ENCODE data around the gene DMD.
A peak's percentile ranks its signal among the peaks of the same experiment; 100 is the strongest.
"Not testable (repeated sequence)": the region's sequence is repeated elsewhere in the genome, so short reads cannot be mapped to it uniquely, and the experiment has no call there.

The DMD gene

DNA sequence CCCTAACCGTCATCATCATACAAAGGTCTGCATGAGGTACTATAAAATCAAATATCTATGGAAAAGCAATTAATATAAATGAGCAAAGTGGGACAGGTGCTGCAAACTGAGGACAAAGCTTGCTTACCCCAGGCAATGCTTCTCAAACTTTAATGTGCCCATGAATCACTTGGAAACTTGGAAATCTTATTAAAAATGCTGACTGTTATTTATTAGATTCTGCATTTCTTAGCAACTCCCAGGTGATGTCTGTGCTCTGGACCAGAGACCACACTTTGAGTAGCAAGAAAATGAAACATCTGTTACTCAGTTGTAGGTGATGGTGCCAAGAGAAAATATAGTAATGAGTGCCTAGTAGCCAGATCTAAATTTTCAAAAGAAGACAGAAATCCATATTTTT is 1249.1 kb downstream of the DMD start:
- in situ Hi-C loops (cut with HindIII; ENCODE audit: low sequenced_read_pairs) = no loop called here
- H3K4me3 ChIP-seq (ENCODE audit: low read depth, low read length) = no peak overlapping the region
- TF ChIP-seq, protein P1, sequence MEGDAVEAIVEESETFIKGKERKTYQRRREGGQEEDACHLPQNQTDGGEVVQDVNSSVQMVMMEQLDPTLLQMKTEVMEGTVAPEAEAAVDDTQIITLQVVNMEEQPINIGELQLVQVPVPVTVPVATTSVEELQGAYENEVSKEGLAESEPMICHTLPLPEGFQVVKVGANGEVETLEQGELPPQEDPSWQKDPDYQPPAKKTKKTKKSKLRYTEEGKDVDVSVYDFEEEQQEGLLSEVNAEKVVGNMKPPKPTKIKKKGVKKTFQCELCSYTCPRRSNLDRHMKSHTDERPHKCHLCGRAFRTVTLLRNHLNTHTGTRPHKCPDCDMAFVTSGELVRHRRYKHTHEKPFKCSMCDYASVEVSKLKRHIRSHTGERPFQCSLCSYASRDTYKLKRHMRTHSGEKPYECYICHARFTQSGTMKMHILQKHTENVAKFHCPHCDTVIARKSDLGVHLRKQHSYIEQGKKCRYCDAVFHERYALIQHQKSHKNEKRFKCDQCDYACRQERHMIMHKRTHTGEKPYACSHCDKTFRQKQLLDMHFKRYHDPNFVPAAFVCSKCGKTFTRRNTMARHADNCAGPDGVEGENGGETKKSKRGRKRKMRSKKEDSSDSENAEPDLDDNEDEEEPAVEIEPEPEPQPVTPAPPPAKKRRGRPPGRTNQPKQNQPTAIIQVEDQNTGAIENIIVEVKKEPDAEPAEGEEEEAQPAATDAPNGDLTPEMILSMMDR (IDR thresholded peaks at IDR 0.05; ENCODE audit: low read depth, low read length) = no peak
- DNase-seq (ENCODE audit: low read depth, low spot score) = no peak

DNA sequence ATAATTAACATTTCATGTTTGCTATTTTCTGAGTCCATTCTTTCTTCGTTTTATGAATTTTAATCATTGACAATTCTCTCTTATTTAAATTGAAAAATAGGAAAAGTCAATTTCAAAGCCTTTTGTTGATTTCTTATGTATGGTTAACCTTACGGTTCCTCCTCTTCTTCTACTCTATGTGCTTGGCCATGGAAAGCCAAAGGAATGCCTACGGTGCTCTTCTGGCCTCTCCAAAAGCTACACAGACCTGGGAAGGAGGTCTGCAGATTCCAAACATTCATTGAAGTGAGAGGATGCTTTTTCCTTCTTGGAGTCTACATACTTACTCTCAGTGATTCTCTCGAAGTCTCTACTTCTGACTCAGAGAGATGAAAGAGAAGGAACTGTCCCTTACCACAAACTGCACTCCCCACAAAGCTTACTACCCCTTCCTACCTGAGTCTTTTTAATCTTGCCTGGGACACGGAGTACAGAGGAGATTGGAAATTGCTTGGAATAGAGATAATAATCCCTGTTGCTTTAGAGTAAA is 1276.4 kb downstream of the DMD start:
- no peak overlapping the region for H3K4me3 ChIP-seq (ENCODE audit: low read depth, low read length)
- in situ Hi-C loops (cut with HindIII; ENCODE audit: low sequenced_read_pairs) = no loop called here
- DNase-seq (ENCODE audit: low read depth, low spot score) = no peak
- TF ChIP-seq, protein P1 (IDR thresholded peaks at IDR 0.05; ENCODE audit: low read depth, low read length) = no peak

DNA sequence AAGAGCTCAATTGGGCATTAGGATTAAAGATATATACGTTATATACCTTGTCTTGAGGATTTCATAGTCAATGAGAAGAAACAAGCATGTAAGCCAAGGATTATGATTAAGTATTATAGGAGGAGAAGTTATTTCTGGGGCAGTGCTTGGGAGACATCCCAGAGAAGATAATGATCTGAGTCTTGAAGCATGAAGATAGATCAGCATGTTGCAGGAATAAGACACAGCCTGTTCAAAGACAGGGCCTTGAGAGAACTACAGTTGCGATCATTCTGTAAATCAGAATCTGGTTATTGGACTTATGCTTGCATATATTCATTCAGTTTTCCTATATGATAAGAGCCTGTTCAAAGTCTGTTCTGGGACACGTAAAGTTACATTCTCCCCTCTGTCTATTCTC is 1277.3 kb downstream of the DMD start:
- TF ChIP-seq, protein P1 (IDR thresholded peaks at IDR 0.05; ENCODE audit: low read depth, low read length) = no peak
- H3K4me3 ChIP-seq (ENCODE audit: low read depth, low read length) = no peak overlapping the region
- no peak for DNase-seq (ENCODE audit: low read depth, low spot score)
- in situ Hi-C loops (cut with HindIII; ENCODE audit: low sequenced_read_pairs) = no loop called here

DNA sequence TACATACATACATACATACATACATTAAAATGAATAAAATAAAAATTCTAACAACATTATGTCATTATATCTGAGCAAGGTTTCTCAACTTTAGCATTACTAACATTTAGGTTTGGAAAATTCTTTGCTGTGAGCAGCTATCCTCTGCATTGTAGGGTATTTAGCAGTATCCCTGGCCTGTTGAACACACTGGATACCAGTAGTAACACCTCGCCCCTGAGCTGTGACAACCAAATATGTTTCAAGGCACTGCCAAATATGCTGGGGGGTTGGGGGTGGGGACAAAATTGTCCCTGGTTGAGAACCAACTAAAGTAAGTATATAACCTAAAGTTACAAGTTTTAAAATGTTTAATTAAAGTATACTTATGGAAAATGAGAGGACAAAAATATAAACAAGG is 1278.6 kb downstream of the DMD start:
- no peak for DNase-seq (ENCODE audit: low read depth, low spot score)
- TF ChIP-seq, protein P1 (IDR thresholded peaks at IDR 0.05; ENCODE audit: low read depth, low read length) = no peak
- H3K4me3 ChIP-seq (ENCODE audit: low read depth, low read length) = no peak overlapping the region
- in situ Hi-C loops (cut with HindIII; ENCODE audit: low sequenced_read_pairs) = no loop called here

DNA sequence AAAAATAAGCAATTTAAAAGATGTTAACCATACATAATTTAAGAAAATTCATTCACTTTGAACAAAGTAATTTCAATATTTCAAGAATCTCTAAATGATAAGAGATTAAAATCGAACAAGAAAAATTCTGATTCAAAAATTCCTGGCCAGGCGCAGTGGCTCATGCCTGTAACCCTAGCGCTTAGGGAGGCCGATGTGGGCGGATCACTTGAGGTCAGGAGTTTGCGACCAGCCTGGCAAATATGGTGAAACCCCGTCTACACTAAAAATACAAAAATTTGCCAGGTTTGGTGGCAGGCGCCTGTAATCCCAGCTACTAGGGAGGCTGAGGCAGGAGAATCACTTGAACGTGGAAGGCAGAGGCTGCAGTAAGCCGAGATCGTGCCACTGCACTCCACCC is 1279.0 kb downstream of the DMD start:
- DNase-seq (ENCODE audit: low read depth, low spot score); in situ Hi-C loops (cut with HindIII; ENCODE audit: low sequenced_read_pairs); H3K4me3 ChIP-seq (ENCODE audit: low read depth, low read length): not testable (repeated sequence)

DNA sequence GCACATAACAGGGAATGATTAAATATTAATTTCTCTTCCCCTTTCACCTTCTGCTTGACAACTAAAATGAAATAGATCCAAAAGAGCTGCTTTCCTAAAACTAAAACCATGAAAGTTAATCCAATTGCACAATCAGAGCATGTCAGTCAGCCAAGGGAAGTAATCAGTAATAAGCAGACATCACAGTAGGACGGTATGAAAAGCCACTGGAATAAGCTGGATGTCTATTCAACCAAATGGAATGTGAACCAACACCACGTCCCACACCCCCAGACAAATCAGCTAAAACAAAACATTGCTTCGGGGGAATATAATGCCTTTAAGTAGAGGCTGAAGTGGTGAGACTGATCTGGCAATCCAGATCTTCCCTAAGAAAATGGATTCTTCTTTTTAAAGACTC is 1280.1 kb downstream of the DMD start:
- TF ChIP-seq, protein P1 (IDR thresholded peaks at IDR 0.05; ENCODE audit: low read depth, low read length) = no peak
- in situ Hi-C loops (cut with HindIII; ENCODE audit: low sequenced_read_pairs) = no loop called here
- DNase-seq (ENCODE audit: low read depth, low spot score) = peak; percentile 43
- no peak overlapping the region for H3K4me3 ChIP-seq (ENCODE audit: low read depth, low read length)

DNA sequence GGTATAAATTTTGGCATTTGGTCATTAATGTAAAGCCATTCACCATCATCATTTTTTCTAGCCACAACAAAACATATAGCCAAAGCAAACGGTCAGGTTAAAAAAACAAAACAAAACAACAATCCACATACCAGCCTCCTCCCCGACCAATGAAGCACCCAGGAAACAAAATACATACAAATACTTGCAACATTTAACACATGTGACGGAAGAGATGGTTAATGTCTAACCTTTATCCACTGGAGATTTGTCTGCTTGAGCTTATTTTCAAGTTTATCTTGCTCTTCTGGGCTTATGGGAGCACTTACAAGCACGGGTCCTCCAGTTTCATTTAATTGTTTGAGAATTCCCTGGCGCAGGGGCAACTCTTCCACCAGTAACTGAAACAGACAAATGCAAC is 1282.0 kb downstream of the DMD start:
- in situ Hi-C loops (cut with HindIII; ENCODE audit: low sequenced_read_pairs) = no loop called here
- DNase-seq (ENCODE audit: low read depth, low spot score) = no peak
- TF ChIP-seq, protein P1 (IDR thresholded peaks at IDR 0.05; ENCODE audit: low read depth, low read length) = no peak
- H3K4me3 ChIP-seq (ENCODE audit: low read depth, low read length) = no peak overlapping the region

Data from astrocyte of the spinal cord (primary cell).